Activated T-helper 1 cell treated with anti-CD3 and anti-CD28 coated beads, Interleukin-12 subunit alpha, Interleukin-12 subunit beta, Interleukin-2, Interleukin-4 antibody, amounts not matched to agents 30 ng/mL and 10 ng/mL and 1 ng/mL, durations not matched to agents 14 hours and 24 hours and 36 hours (primary cell): ENCODE data around the gene TBL1X. TPM values are rescaled to one million over a fixed set of nuclear protein-coding genes. Genes with fewer than 3 reads are reported as not detected.
"Not testable (repeated sequence)": the region's sequence is repeated elsewhere in the genome, so short reads cannot be mapped to it uniquely, and the experiment has no call there.

Experiments
- DNase-seq: peaks from one replicate; pipeline ENCODE4 v3.0.0; 2021; ENCODE audit warnings: low spot score
- H3K27ac Mint-ChIP-seq: one replicate; pipeline ENCODE4 v1.8.0; 2021; ENCODE audit warnings: mild to moderate bottlenecking, mixed read lengths
- H3K27me3 Mint-ChIP-seq: one replicate; pipeline ENCODE4 v1.8.0; 2022; ENCODE audit warnings: mild to moderate bottlenecking, moderate library complexity, mixed read lengths; ENCODE audit not compliant: insufficient read depth
- H3K36me3 Mint-ChIP-seq: one replicate; pipeline ENCODE4 v1.8.0; 2021; ENCODE audit warnings: low read depth, mixed read lengths
- H3K4me1 Mint-ChIP-seq: one replicate; pipeline ENCODE4 v1.8.0; 2021; ENCODE audit warnings: low read depth, mixed read lengths
- H3K4me3 Mint-ChIP-seq: one replicate; pipeline ENCODE4 v1.8.0; 2021; ENCODE audit warnings: mild to moderate bottlenecking, moderate library complexity, mixed read lengths
- H3K9me3 Mint-ChIP-seq: one replicate; pipeline ENCODE4 v1.8.0; 2021; ENCODE audit warnings: mixed read lengths
- intact Hi-C: fragments of 100-400 bp; cut with micrococcal nuclease; formaldehyde crosslinking; loops from one replicate; pipeline ENCODE4 v1.15.1; 2024
- total RNA-seq: library from RNA; stranded (reverse); gene quantifications from 2 replicates; pipeline ENCODE4 v1.2.3, GENCODE V29; 2022

The TBL1X gene
- total RNA-seq, 1 donor from 2014 or later, result 24.0 TPM

GRCh38 chrX:9534686-9535085 lies 69.8 kb downstream of the TBL1X start:
- no peak overlapping the region for H3K27ac Mint-ChIP-seq
- intact Hi-C loops, result loop anchor here (5.0 kb wide), 1 partner anchor 67 kb away; the partner anchor contains the start of gene TBL1X
- peaks cover 7% of the 10 kb centered on the region for H3K36me3 Mint-ChIP-seq
- H3K4me3 Mint-ChIP-seq, result no peak overlapping the region
- H3K27me3 Mint-ChIP-seq, result no peaks in the 10 kb centered on the region
- no peak for DNase-seq
- H3K9me3 Mint-ChIP-seq, result no peaks in the 10 kb centered on the region
- H3K4me1 Mint-ChIP-seq, result peaks cover 26% of the 10 kb centered on the region

DNA sequence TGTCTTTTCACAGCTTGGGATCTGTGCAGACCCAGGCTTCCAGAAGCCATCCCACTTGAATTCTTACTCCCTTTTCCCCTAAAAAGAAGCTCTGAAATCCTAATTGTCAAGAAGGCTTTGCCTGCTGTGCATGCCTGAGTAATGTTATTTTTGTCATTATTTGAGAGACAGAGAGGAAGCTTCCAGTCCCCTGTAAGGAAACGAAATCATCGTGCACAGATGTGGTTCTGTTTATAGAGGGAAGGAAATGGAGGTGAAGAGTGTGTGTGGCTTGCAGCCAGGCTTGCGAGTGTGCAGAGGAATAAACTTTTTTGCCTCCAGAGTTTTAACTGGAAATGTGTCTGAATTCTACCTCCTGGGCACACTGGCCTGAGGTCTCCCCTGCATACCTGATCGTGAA lies 70.2 kb downstream of the TBL1X start:
- Mint-ChIP-seq H3K27me3 (no peaks in the 10 kb centered on the region), H3K36me3 (peaks cover 8% of the 10 kb centered on the region), H3K27ac (no peak overlapping the region), H3K4me3 (no peak overlapping the region), H3K9me3 (no peaks in the 10 kb centered on the region), H3K4me1 (peaks cover 27% of the 10 kb centered on the region)
- no peak for DNase-seq
- intact Hi-C loops, result no loop called here

- H3K27ac Mint-ChIP-seq, H3K27me3 Mint-ChIP-seq, intact Hi-C loops, H3K36me3 Mint-ChIP-seq, DNase-seq, H3K4me3 Mint-ChIP-seq, H3K9me3 Mint-ChIP-seq: not testable (repeated sequence)
- peaks cover 20% of the 10 kb centered on the region for H3K4me1 Mint-ChIP-seq
Observed at GRCh38 chrX:9536156-9536555, 71.3 kb downstream of the TBL1X start.

GRCh38 chrX:9537781-9538180 lies 72.9 kb downstream of the TBL1X start:
- DNase-seq, result no peak
- H3K4me3 Mint-ChIP-seq, result no peak overlapping the region
- intact Hi-C loops, result no loop called here
- H3K36me3 Mint-ChIP-seq, result peaks cover 8% of the 10 kb centered on the region
- peaks cover 2% of the 10 kb centered on the region for H3K27me3 Mint-ChIP-seq
- H3K27ac Mint-ChIP-seq, result no peak overlapping the region
- H3K9me3 Mint-ChIP-seq, result no peaks in the 10 kb centered on the region
- peaks cover 19% of the 10 kb centered on the region for H3K4me1 Mint-ChIP-seq

- no peak overlapping the region for H3K27ac Mint-ChIP-seq
- H3K27me3 Mint-ChIP-seq, result peaks cover 2% of the 10 kb centered on the region
- DNase-seq, result no peak
- peaks cover 8% of the 10 kb centered on the region for H3K36me3 Mint-ChIP-seq
- no peaks in the 10 kb centered on the region for H3K9me3 Mint-ChIP-seq
- H3K4me1 Mint-ChIP-seq, result peaks cover 19% of the 10 kb centered on the region
- intact Hi-C loops, result no loop called here
- no peak overlapping the region for H3K4me3 Mint-ChIP-seq
Observed at GRCh38 chrX:9538544-9539045, 73.7 kb downstream of the TBL1X start.

DNA sequence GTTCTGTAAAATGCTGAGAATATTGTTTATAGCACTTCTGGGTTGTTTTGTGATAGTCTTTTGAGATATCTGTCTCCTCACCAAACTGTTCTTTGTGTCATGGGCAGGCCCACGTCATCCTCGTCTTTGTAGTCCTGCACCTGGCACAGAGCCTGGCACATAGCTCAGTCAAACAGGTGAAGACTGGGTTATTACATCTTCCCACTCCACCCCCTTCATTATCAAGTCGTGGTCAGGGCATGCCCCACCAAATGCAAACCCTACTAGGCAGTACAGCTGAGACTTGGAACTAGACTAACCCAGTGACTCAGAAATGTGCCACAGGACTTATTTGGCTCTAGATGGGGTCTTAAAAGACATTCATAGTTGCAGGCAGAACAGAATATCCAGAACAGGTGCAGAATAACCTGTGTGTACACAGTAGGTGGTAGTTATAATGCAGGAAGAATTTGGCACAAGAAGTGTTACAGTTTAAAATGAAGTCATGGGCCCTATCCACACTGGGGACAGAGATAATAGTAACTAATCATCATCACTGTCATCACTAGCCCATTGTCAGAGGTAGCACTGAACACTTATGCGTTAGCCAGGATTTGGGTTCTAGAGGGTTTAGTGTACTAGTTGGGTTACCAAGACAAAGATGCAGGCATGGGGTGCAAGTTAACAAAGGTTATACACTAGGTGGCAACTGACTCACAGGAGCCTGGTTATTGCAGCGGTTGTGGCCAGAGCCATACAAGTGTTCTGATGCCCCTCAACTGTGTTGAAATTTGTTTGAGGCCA lies 74.9 kb downstream of the TBL1X start:
- Mint-ChIP-seq H3K9me3 (no peaks in the 10 kb centered on the region), H3K36me3 (peaks cover 8% of the 10 kb centered on the region), H3K27ac (no peak overlapping the region), H3K27me3 (peaks cover 2% of the 10 kb centered on the region), H3K4me1 (peaks cover 14% of the 10 kb centered on the region), H3K4me3 (no peak overlapping the region)
- no peak for DNase-seq
- intact Hi-C loops, result no loop called here

DNA sequence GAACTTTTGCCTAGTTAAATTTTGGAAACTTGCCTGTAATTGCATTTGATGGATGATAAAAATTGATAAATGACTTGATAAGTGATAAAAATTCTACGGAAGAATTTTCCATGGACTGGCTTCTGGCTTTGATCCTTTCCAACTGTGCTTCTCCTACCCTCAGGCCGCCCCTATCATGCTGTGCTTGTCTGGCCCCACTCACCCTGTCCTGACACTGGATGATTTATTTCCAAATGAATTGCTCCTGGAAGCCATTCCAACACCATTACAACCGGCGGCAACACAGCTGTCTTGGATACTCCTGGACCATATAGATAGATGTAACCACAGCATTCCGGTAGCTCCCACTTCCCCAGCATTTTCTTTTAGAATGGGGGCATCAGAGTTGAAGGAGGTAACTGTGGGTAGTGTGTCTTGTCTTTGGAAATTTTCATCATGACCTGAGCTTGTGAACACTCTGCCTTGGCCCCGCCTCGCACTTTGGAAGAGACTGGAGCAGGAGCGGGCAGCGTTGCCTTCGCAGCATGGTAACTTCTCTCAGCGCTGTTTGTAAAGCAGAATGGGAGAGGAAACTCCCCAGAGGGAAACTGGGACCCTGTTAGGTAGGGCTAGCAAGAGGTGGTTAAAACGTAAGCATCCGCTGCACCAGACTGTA lies 77.4 kb downstream of the TBL1X start:
- Mint-ChIP-seq H3K27me3 (peaks cover 2% of the 10 kb centered on the region), H3K36me3 (peaks cover 11% of the 10 kb centered on the region), H3K9me3 (no peaks in the 10 kb centered on the region), H3K4me3 (no peak overlapping the region), H3K4me1 (peaks cover 5% of the 10 kb centered on the region), H3K27ac (no peak overlapping the region)
- DNase-seq, result no peak
- intact Hi-C loops, result no loop called here

- intact Hi-C loops, result no loop called here
- Mint-ChIP-seq H3K4me1 (peaks cover 5% of the 10 kb centered on the region), H3K27ac (no peak overlapping the region), H3K9me3 (no peaks in the 10 kb centered on the region), H3K27me3 (peaks cover 2% of the 10 kb centered on the region), H3K4me3 (no peak overlapping the region), H3K36me3 (peaks cover 9% of the 10 kb centered on the region)
- DNase-seq, result no peak
Observed at GRCh38 chrX:9542761-9543111, 77.9 kb downstream of the TBL1X start.

- H3K36me3 Mint-ChIP-seq, result peaks cover 7% of the 10 kb centered on the region
- DNase-seq, result no peak
- no peak overlapping the region for H3K27ac Mint-ChIP-seq
- H3K4me3 Mint-ChIP-seq, result no peak overlapping the region
- intact Hi-C loops, result no loop called here
- H3K4me1 Mint-ChIP-seq, result no peaks in the 10 kb centered on the region
- no peaks in the 10 kb centered on the region for H3K27me3 Mint-ChIP-seq
- H3K9me3 Mint-ChIP-seq, result no peaks in the 10 kb centered on the region
Observed at GRCh38 chrX:9555354-9555753, 90.5 kb downstream of the TBL1X start.

- Mint-ChIP-seq H3K36me3 (peaks cover 14% of the 10 kb centered on the region), H3K4me3 (no peak overlapping the region), H3K27ac (no peak overlapping the region), H3K27me3 (no peaks in the 10 kb centered on the region), H3K9me3 (no peaks in the 10 kb centered on the region), H3K4me1 (peaks cover 6% of the 10 kb centered on the region)
- intact Hi-C loops, result no loop called here
- no peak for DNase-seq
Observed at GRCh38 chrX:9557091-9557490, 92.2 kb downstream of the TBL1X start.

GRCh38 chrX:9557521-9557920 lies 92.7 kb downstream of the TBL1X start:
- Mint-ChIP-seq H3K4me1 (peaks cover 6% of the 10 kb centered on the region), H3K27me3 (no peaks in the 10 kb centered on the region), H3K4me3 (no peak overlapping the region), H3K36me3 (peaks cover 14% of the 10 kb centered on the region), H3K27ac (no peak overlapping the region), H3K9me3 (no peaks in the 10 kb centered on the region)
- intact Hi-C loops, result no loop called here
- DNase-seq, result no peak

- peaks cover 17% of the 10 kb centered on the region for H3K36me3 Mint-ChIP-seq
- no peak for DNase-seq
- H3K27me3 Mint-ChIP-seq, result no peaks in the 10 kb centered on the region
- peaks cover 6% of the 10 kb centered on the region for H3K4me1 Mint-ChIP-seq
- no peak overlapping the region for H3K27ac Mint-ChIP-seq
- no peaks in the 10 kb centered on the region for H3K9me3 Mint-ChIP-seq
- H3K4me3 Mint-ChIP-seq, result no peak overlapping the region
- intact Hi-C loops, result no loop called here
Observed at GRCh38 chrX:9558615-9559014, 93.8 kb downstream of the TBL1X start.

DNA sequence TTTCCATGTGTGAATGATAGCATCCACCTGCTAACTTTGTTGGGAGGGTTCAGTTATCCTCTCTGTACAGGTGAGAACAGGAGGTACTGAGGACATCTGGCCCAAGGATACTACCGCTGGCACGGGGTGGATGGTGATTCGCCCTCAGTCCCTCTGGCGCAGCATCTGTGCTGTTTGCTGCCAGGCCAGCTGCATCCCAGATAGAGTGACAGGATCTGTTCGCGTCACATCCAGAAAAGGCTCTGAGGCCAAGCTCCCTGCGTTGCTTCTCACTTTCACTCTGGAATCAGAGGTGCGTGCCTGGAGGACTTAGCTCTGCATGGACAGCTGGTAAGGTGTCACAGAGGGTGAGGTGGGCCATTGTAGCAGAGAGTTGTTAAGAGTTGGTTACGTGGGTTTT lies 95.4 kb downstream of the TBL1X start:
- H3K27ac Mint-ChIP-seq, result no peak overlapping the region
- no peak overlapping the region for H3K4me3 Mint-ChIP-seq
- intact Hi-C loops, result no loop called here
- no peak for DNase-seq
- peaks cover 6% of the 10 kb centered on the region for H3K4me1 Mint-ChIP-seq
- no peaks in the 10 kb centered on the region for H3K9me3 Mint-ChIP-seq
- H3K27me3 Mint-ChIP-seq, result no peaks in the 10 kb centered on the region
- peaks cover 19% of the 10 kb centered on the region for H3K36me3 Mint-ChIP-seq
